ENCODE data around the gene CDH13. TPM values are rescaled to one million over a fixed set of nuclear protein-coding genes. Genes with fewer than 3 reads are reported as not detected.

CDH13 gene
- total and polyA plus RNA-seq, 2 donors (not counting 1 experiment from before 2014, with no cell fraction given), result 27.6 to 96.7 TPM

- Histone ChIP-seq H3K27me3 (ENCODE audit: control insufficient read depth, insufficient read depth, low read length) (no peaks in the 10 kb centered on the region), H3K36me3 (ENCODE audit: control insufficient read depth, insufficient read depth, low read length) (no peaks in the 10 kb centered on the region), H3K4me3 (replicated peaks in 1 of 4; ENCODE audit: control extremely low read depth in 1 of 4, insufficient read depth in 1 of 4, low read depth in 3 of 4, low read length in 4 of 4) (no peak overlapping the region), H3K79me2 (ENCODE audit: control insufficient read depth, insufficient read depth, low read length) (no peaks in the 10 kb centered on the region), H3K4me1 (ENCODE audit: control insufficient read depth, extremely low read depth, insufficient read depth, low read length) (no peaks in the 10 kb centered on the region), H4K20me1 (ENCODE audit: control insufficient read depth, extremely low read depth, insufficient read depth, low read length) (no peaks in the 10 kb centered on the region), H2AFZ (ENCODE audit: low read length) (no peak overlapping the region), H3K4me2 (ENCODE audit: extremely low read depth, insufficient read depth, low read length) (no peak overlapping the region), H3K9ac (ENCODE audit: insufficient read depth, low read length) (no peak overlapping the region), H3K9me3 (ENCODE audit: control insufficient read depth, insufficient read depth, low read depth, low read length) (no peaks in the 10 kb centered on the region), H3K27ac (ENCODE audit: insufficient read depth, low read length) (no peak overlapping the region)
- TF ChIP-seq EZH2 (IDR thresholded peaks at IDR 0.05; ENCODE audit: low read length, missing control alignments) (no peak), CTCF (conservative IDR thresholded peaks at IDR 0.05 in 1 of 2, IDR thresholded peaks at IDR 0.05 in 1 of 2; ENCODE audit: low read depth in 1 of 2, low read length in 2 of 2) (no peak)
- DNase-seq (ENCODE audit: low read depth in 2 of 2), result no peak
Measured at GRCh38 chr16:83312718-83313245, 686.0 kb downstream of the CDH13 start.

- H3K4me2 ChIP-seq (ENCODE audit: extremely low read depth, insufficient read depth, low read length), result no peak overlapping the region
- TF ChIP-seq EZH2 (IDR thresholded peaks at IDR 0.05; ENCODE audit: low read length, missing control alignments), result no peak
- TF ChIP-seq CTCF (conservative IDR thresholded peaks at IDR 0.05 in 1 of 2, IDR thresholded peaks at IDR 0.05 in 1 of 2; ENCODE audit: low read depth in 1 of 2, low read length in 2 of 2), result no peak
- H3K9ac ChIP-seq (ENCODE audit: insufficient read depth, low read length), result no peak overlapping the region
- H4K20me1 ChIP-seq (ENCODE audit: control insufficient read depth, extremely low read depth, insufficient read depth, low read length), result no peaks in the 10 kb centered on the region
- H3K4me3 ChIP-seq (replicated peaks in 1 of 4; ENCODE audit: control extremely low read depth in 1 of 4, insufficient read depth in 1 of 4, low read depth in 3 of 4, low read length in 4 of 4), result no peak overlapping the region
- H3K4me1 ChIP-seq (ENCODE audit: control insufficient read depth, extremely low read depth, insufficient read depth, low read length), result no peaks in the 10 kb centered on the region
- H3K79me2 ChIP-seq (ENCODE audit: control insufficient read depth, insufficient read depth, low read length), result no peaks in the 10 kb centered on the region
- H2AFZ ChIP-seq (ENCODE audit: low read length), result no peak overlapping the region
- H3K9me3 ChIP-seq (ENCODE audit: control insufficient read depth, insufficient read depth, low read depth, low read length), result no peaks in the 10 kb centered on the region
- H3K27ac ChIP-seq (ENCODE audit: insufficient read depth, low read length), result no peak overlapping the region
- DNase-seq (ENCODE audit: low read depth in 2 of 2), result peak in 1 of 2 donors; percentile 10
- H3K36me3 ChIP-seq (ENCODE audit: control insufficient read depth, insufficient read depth, low read length), result no peaks in the 10 kb centered on the region
- H3K27me3 ChIP-seq (ENCODE audit: control insufficient read depth, insufficient read depth, low read length), result no peaks in the 10 kb centered on the region
Measured at GRCh38 chr16:83315271-83315670, 688.5 kb downstream of the CDH13 start.

GRCh38 chr16:83316458-83316857 lies 689.7 kb downstream of the CDH13 start:
- Histone ChIP-seq H3K79me2 (ENCODE audit: control insufficient read depth, insufficient read depth, low read length) (no peaks in the 10 kb centered on the region), H3K9me3 (ENCODE audit: control insufficient read depth, insufficient read depth, low read depth, low read length) (no peaks in the 10 kb centered on the region), H3K36me3 (ENCODE audit: control insufficient read depth, insufficient read depth, low read length) (no peaks in the 10 kb centered on the region), H2AFZ (ENCODE audit: low read length) (no peak overlapping the region), H3K4me1 (ENCODE audit: control insufficient read depth, extremely low read depth, insufficient read depth, low read length) (no peaks in the 10 kb centered on the region), H3K9ac (ENCODE audit: insufficient read depth, low read length) (no peak overlapping the region), H3K4me3 (replicated peaks in 1 of 4; ENCODE audit: control extremely low read depth in 1 of 4, insufficient read depth in 1 of 4, low read depth in 3 of 4, low read length in 4 of 4) (no peak overlapping the region), H3K4me2 (ENCODE audit: extremely low read depth, insufficient read depth, low read length) (no peak overlapping the region), H3K27ac (ENCODE audit: insufficient read depth, low read length) (no peak overlapping the region), H4K20me1 (ENCODE audit: control insufficient read depth, extremely low read depth, insufficient read depth, low read length) (no peaks in the 10 kb centered on the region), H3K27me3 (ENCODE audit: control insufficient read depth, insufficient read depth, low read length) (no peaks in the 10 kb centered on the region)
- DNase-seq (ENCODE audit: low read depth in 2 of 2), result no peak
- TF ChIP-seq CTCF (conservative IDR thresholded peaks at IDR 0.05 in 1 of 2, IDR thresholded peaks at IDR 0.05 in 1 of 2; ENCODE audit: low read depth in 1 of 2, low read length in 2 of 2) (no peak), EZH2 (IDR thresholded peaks at IDR 0.05; ENCODE audit: low read length, missing control alignments) (no peak)

Data from fibroblast of lung (primary cell).